ENCODE data around the gene AKAP9.
"Not testable (repeated sequence)": the region's sequence is repeated elsewhere in the genome, so short reads cannot be mapped to it uniquely, and the experiment has no call there.

The AKAP9 gene

GRCh38 chr7:92071032-92071431 is 130.4 kb downstream of the AKAP9 start:
- no peak for DNase-seq

- peak; percentile 59 for DNase-seq
Observed at GRCh38 chr7:92072121-92072520, 131.5 kb downstream of the AKAP9 start.

- DNase-seq, result no peak
Observed at GRCh38 chr7:92072708-92073107, 132.0 kb downstream of the AKAP9 start.

GRCh38 chr7:92075455-92076158 is 134.9 kb downstream of the AKAP9 start:
- no peak for DNase-seq

GRCh38 chr7:92076509-92076908 is 135.8 kb downstream of the AKAP9 start:
- no peak for DNase-seq

GRCh38 chr7:92083922-92084321 is 143.3 kb downstream of the AKAP9 start:
- not testable (repeated sequence) for DNase-seq

GRCh38 chr7:92088266-92088665 is 147.6 kb downstream of the AKAP9 start:
- no peak for DNase-seq

- no peak for DNase-seq
Observed at GRCh38 chr7:92092210-92092609, 151.5 kb downstream of the AKAP9 start.

GRCh38 chr7:92095380-92095779 is 154.7 kb downstream of the AKAP9 start:
- DNase-seq, result no peak

- no peak for DNase-seq
Observed at GRCh38 chr7:92100534-92100933, 159.9 kb downstream of the AKAP9 start.

GRCh38 chr7:92102862-92103261 is 162.2 kb downstream of the AKAP9 start:
- not testable (repeated sequence) for DNase-seq

- DNase-seq, result no peak
Observed at GRCh38 chr7:92108821-92109220, 168.2 kb downstream of the AKAP9 start.

GRCh38 chr7:92110857-92111256 is 170.2 kb downstream of the AKAP9 start:
- DNase-seq, result no peak

- no peak for DNase-seq
Observed at GRCh38 chr7:92115821-92116220, 175.2 kb downstream of the AKAP9 start.

GRCh38 chr7:92116949-92117348 is 176.3 kb downstream of the AKAP9 start:
- no peak for DNase-seq

- DNase-seq, result no peak
Observed at GRCh38 chr7:92119213-92119759, 178.6 kb downstream of the AKAP9 start.

GRCh38 chr7:92121681-92122080 is 181.0 kb downstream of the AKAP9 start:
- DNase-seq, result no peak

- no peak for DNase-seq
Observed at GRCh38 chr7:92131093-92131492, 190.4 kb downstream of the AKAP9 start.

- DNase-seq, result no peak
Observed at GRCh38 chr7:92131764-92132330, 191.2 kb downstream of the AKAP9 start.

- DNase-seq, result no peak
Observed at GRCh38 chr7:92133133-92133736, 192.6 kb downstream of the AKAP9 start.

- peak; percentile 80 for DNase-seq
Observed at GRCh38 chr7:92133737-92134270, 193.1 kb downstream of the AKAP9 start.

GRCh38 chr7:92134271-92135051 is 193.8 kb downstream of the AKAP9 start, which contains the start of gene CYP51A1:
CYP51A1 (minus strand) TSS chr7:92134477; CDS start chr7:92134364, 113 bp downstream.
- peak; percentile 94 for DNase-seq
